ENCODE results near the gene GIMAP2. TPM values are rescaled to one million over a fixed set of nuclear protein-coding genes. Genes with fewer than 3 reads are reported as not detected.
"Not testable (repeated sequence)": the region's sequence is repeated elsewhere in the genome, so short reads cannot be mapped to it uniquely, and the experiment has no call there.

The GIMAP2 gene
- total RNA-seq, 2 experiments from 2014 or later = 40.7 to 41.2 TPM

GRCh38 chr7:150666412-150666811, 19.1 kb upstream of the GIMAP2 start:
- Mint-ChIP-seq H3K36me3 (peaks cover 68% of the 10 kb centered on the region), H3K9me3 (peaks cover 18% of the 10 kb centered on the region), H3K4me1 (peaks cover 87% of the 10 kb centered on the region), H3K27ac (peak overlapping the region; percentile 98), H3K27me3 (no peaks in the 10 kb centered on the region), H3K4me3 (peak overlapping the region; percentile 5)
- no peak for DNase-seq

GRCh38 chr7:150668472-150668911, 17.0 kb upstream of the GIMAP2 start:
- peaks cover 85% of the 10 kb centered on the region for H3K4me1 Mint-ChIP-seq
- peak overlapping the region; percentile 98 for H3K27ac Mint-ChIP-seq
- H3K36me3 Mint-ChIP-seq = peaks cover 77% of the 10 kb centered on the region
- peak overlapping the region; percentile 16 for H3K4me3 Mint-ChIP-seq
- H3K9me3 Mint-ChIP-seq = peaks cover 27% of the 10 kb centered on the region
- no peaks in the 10 kb centered on the region for H3K27me3 Mint-ChIP-seq
- DNase-seq = peak; percentile 75

GRCh38 chr7:150668977-150669376, 16.5 kb upstream of the GIMAP2 start:
- H3K9me3 Mint-ChIP-seq = peaks cover 27% of the 10 kb centered on the region
- DNase-seq = no peak
- H3K27ac Mint-ChIP-seq = peak overlapping the region; percentile 98
- peak overlapping the region; percentile 38 for H3K4me3 Mint-ChIP-seq
- peaks cover 80% of the 10 kb centered on the region for H3K4me1 Mint-ChIP-seq
- H3K27me3 Mint-ChIP-seq = no peaks in the 10 kb centered on the region
- H3K36me3 Mint-ChIP-seq = peaks cover 75% of the 10 kb centered on the region

- Mint-ChIP-seq H3K9me3 (peaks cover 28% of the 10 kb centered on the region), H3K36me3 (peaks cover 51% of the 10 kb centered on the region), H3K4me1 (peaks cover 74% of the 10 kb centered on the region), H3K27ac (peak overlapping the region; percentile 68)
- not testable (repeated sequence) for DNase-seq, H3K27me3 Mint-ChIP-seq, H3K4me3 Mint-ChIP-seq
These were observed 13.5 kb upstream of the GIMAP2 start for GRCh38 chr7:150671798-150672585.

GRCh38 chr7:150675714-150676113, 9.8 kb upstream of the GIMAP2 start:
- H3K36me3 Mint-ChIP-seq = peaks cover 49% of the 10 kb centered on the region
- peaks cover 29% of the 10 kb centered on the region for H3K9me3 Mint-ChIP-seq
- H3K4me1 Mint-ChIP-seq = peaks cover 70% of the 10 kb centered on the region
- no peaks in the 10 kb centered on the region for H3K27me3 Mint-ChIP-seq
- H3K4me3 Mint-ChIP-seq = no peak overlapping the region
- no peak for DNase-seq
- peak overlapping the region; percentile 69 for H3K27ac Mint-ChIP-seq

GRCh38 chr7:150676276-150676675, 9.2 kb upstream of the GIMAP2 start:
- not testable (repeated sequence) for H3K27me3 Mint-ChIP-seq, DNase-seq
- Mint-ChIP-seq H3K4me1 (peaks cover 68% of the 10 kb centered on the region), H3K9me3 (peaks cover 29% of the 10 kb centered on the region), H3K4me3 (peak overlapping the region; percentile 8), H3K36me3 (peaks cover 48% of the 10 kb centered on the region), H3K27ac (peak overlapping the region; percentile 62)

- Mint-ChIP-seq H3K4me1 (peaks cover 66% of the 10 kb centered on the region), H3K9me3 (peaks cover 32% of the 10 kb centered on the region), H3K4me3 (peak overlapping the region; percentile 8), H3K36me3 (peaks cover 49% of the 10 kb centered on the region), H3K27ac (peak overlapping the region; percentile 62)
- DNase-seq, H3K27me3 Mint-ChIP-seq: not testable (repeated sequence)
These were observed 8.7 kb upstream of the GIMAP2 start for GRCh38 chr7:150676854-150677253.

GRCh38 chr7:150678601-150679000, 6.9 kb upstream of the GIMAP2 start:
- not testable (repeated sequence) for DNase-seq, H3K27me3 Mint-ChIP-seq
- Mint-ChIP-seq H3K36me3 (peaks cover 48% of the 10 kb centered on the region), H3K9me3 (peaks cover 31% of the 10 kb centered on the region), H3K4me1 (peaks cover 59% of the 10 kb centered on the region), H3K4me3 (peak overlapping the region; percentile 15), H3K27ac (peak overlapping the region; percentile 79)

GRCh38 chr7:150680364-150680763, 5.1 kb upstream of the GIMAP2 start:
- Mint-ChIP-seq H3K9me3 (peaks cover 30% of the 10 kb centered on the region), H3K36me3 (peaks cover 47% of the 10 kb centered on the region), H3K27ac (peak overlapping the region; percentile 69), H3K4me1 (peaks cover 65% of the 10 kb centered on the region)
- not testable (repeated sequence) for H3K27me3 Mint-ChIP-seq, H3K4me3 Mint-ChIP-seq, DNase-seq

GRCh38 chr7:150686030-150686631, 625 bp downstream of the GIMAP2 start:
- Mint-ChIP-seq H3K27me3 (no peaks in the 10 kb centered on the region), H3K9me3 (peaks cover 39% of the 10 kb centered on the region), H3K36me3 (peaks cover 70% of the 10 kb centered on the region), H3K27ac (peak overlapping the region; percentile 97), H3K4me1 (peaks cover 49% of the 10 kb centered on the region), H3K4me3 (peak overlapping the region; percentile 95)
- DNase-seq = no peak

- Mint-ChIP-seq H3K9me3 (peaks cover 42% of the 10 kb centered on the region), H3K27me3 (no peaks in the 10 kb centered on the region), H3K4me1 (peaks cover 42% of the 10 kb centered on the region), H3K36me3 (peaks cover 76% of the 10 kb centered on the region), H3K27ac (peak overlapping the region; percentile 97), H3K4me3 (peak overlapping the region; percentile 95)
- DNase-seq = no peak
These were observed 3.1 kb downstream of the GIMAP2 start for GRCh38 chr7:150688630-150689029.

- no peak for DNase-seq
- peaks cover 69% of the 10 kb centered on the region for H3K36me3 Mint-ChIP-seq
- no peaks in the 10 kb centered on the region for H3K27me3 Mint-ChIP-seq
- H3K4me1 Mint-ChIP-seq = no peaks in the 10 kb centered on the region
- H3K4me3 Mint-ChIP-seq = no peak overlapping the region
- peaks cover 69% of the 10 kb centered on the region for H3K9me3 Mint-ChIP-seq
- no peak overlapping the region for H3K27ac Mint-ChIP-seq
These were observed 10.1 kb downstream of the GIMAP2 start for GRCh38 chr7:150695654-150696053.

GRCh38 chr7:150703209-150703608, 17.7 kb downstream of the GIMAP2 start:
- Mint-ChIP-seq H3K27ac (no peak overlapping the region), H3K27me3 (no peaks in the 10 kb centered on the region), H3K9me3 (peaks cover 69% of the 10 kb centered on the region), H3K36me3 (peaks cover 57% of the 10 kb centered on the region), H3K4me1 (peaks cover 2% of the 10 kb centered on the region), H3K4me3 (no peak overlapping the region)
- no peak for DNase-seq

GRCh38 chr7:150715293-150715692, 29.8 kb downstream of the GIMAP2 start:
- H3K27me3 Mint-ChIP-seq = no peaks in the 10 kb centered on the region
- H3K4me1 Mint-ChIP-seq = peaks cover 35% of the 10 kb centered on the region
- peak overlapping the region; percentile 76 for H3K4me3 Mint-ChIP-seq
- DNase-seq = no peak
- peaks cover 24% of the 10 kb centered on the region for H3K9me3 Mint-ChIP-seq
- peak overlapping the region; percentile 83 for H3K27ac Mint-ChIP-seq
- peaks cover 44% of the 10 kb centered on the region for H3K36me3 Mint-ChIP-seq

GRCh38 chr7:150715738-150716137, 30.2 kb downstream of the GIMAP2 start:
- Mint-ChIP-seq H3K36me3 (peaks cover 45% of the 10 kb centered on the region), H3K4me3 (peak overlapping the region; percentile 76), H3K27ac (peak overlapping the region; percentile 83), H3K9me3 (peaks cover 22% of the 10 kb centered on the region), H3K27me3 (no peaks in the 10 kb centered on the region), H3K4me1 (peaks cover 35% of the 10 kb centered on the region)
- no peak for DNase-seq

Data from activated naive CD8-positive, alpha-beta T cell treated with anti-CD3 and anti-CD28 coated beads for 36 hours (primary cell).